Measurements from ENCODE around the gene SELENOP. TPM values are rescaled to one million over a fixed set of nuclear protein-coding genes. Genes with fewer than 3 reads are reported as not detected.

The SELENOP gene
- total and polyA plus RNA-seq, 5 experiments from 2014 or later = 0.44 to 3.9 (median 1.5) TPM; not detected in 1

DNA sequence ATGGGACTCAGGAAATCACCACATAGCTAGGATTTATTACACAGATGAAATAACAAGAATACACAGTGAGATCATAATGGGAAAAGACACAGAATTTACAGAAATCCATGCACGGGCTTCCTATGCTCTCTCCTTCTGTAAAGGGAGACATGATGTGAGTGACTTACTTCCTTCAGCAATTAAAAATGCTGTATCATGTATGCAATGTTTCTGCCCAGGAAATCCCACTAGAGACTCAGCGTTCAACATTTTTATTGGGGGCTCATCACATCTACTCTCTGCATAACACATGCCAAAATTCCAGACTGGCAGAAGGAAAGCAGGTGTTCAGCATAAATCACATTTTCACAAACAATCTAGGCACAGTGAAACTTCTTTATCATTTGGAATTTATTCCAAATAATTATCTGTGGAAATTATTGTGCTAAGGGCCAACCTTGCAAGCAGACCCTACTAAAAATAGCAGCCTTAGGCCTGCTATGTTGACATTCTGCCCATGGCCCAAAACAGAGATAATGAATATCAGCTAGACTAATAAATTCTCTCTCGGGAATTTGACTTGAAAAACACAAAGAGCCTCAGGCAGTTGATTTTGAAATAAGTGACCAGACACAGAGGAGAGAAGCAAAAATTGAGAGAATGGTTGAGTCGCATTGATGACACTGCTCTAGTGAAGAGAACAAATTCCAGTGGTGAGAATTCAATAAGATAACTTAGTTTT, 31.4 kb upstream of the SELENOP start:
- Mint-ChIP-seq H3K27ac (no peak overlapping the region), H3K27me3 (peaks cover 0 to 12% (median 9%) of the 10 kb centered on the region in 5 donors), H3K4me1 (no peaks in the 10 kb centered on the region), H3K4me3 (no peak overlapping the region), H3K36me3 (peaks cover 0 to 9% (median 0%) of the 10 kb centered on the region in 3 donors), H3K9me3 (peaks cover 0 to 21% (median 5%) of the 10 kb centered on the region in 9 donors)
- ATAC-seq (no peak), DNase-seq (no peak)
- POLR2A ChIA-PET = no interaction called here

- no peak overlapping the region for H3K27ac Mint-ChIP-seq
- H3K27me3 Mint-ChIP-seq = peaks cover 0 to 6% (median 4%) of the 10 kb centered on the region in 5 donors
- H3K4me1 Mint-ChIP-seq = no peaks in the 10 kb centered on the region
- ATAC-seq = no peak
- H3K9me3 Mint-ChIP-seq = peaks cover 0 to 21% (median 6%) of the 10 kb centered on the region in 9 donors
- no peak for DNase-seq
- POLR2A ChIA-PET = no interaction called here
- no peak overlapping the region for H3K4me3 Mint-ChIP-seq
- peaks cover 0 to 6% (median 0%) of the 10 kb centered on the region in 3 donors for H3K36me3 Mint-ChIP-seq
Measured at GRCh38 chr5:42840842-42841567, 29.3 kb upstream of the SELENOP start.

DNA sequence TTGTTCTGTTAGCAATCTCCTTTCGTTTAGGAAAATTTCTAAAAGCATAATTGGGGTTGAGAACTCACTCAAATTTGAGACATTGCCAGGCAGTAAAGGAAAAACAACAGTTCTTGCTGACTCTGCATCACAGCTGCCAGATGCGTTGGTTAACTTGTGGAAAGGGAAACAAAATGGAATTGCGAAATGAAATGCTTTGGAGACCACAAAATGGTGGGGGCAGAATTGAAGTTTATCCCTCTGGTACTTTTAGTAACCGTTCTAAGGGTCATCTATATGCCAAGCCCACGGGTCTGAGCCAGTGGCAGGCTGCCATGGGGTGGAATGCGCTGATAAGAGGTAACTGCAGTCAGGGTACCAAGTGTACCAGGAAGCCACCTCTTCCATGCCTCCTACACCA, 28.6 kb upstream of the SELENOP start:
- peaks cover 0 to 25% (median 5%) of the 10 kb centered on the region in 9 donors for H3K9me3 Mint-ChIP-seq
- ATAC-seq (no peak), DNase-seq (no peak)
- no peak overlapping the region for H3K27ac Mint-ChIP-seq
- H3K36me3 Mint-ChIP-seq = peaks cover 0 to 4% (median 0%) of the 10 kb centered on the region in 3 donors
- peaks cover 0 to 8% (median 3%) of the 10 kb centered on the region in 5 donors for H3K27me3 Mint-ChIP-seq
- POLR2A ChIA-PET = no interaction called here
- H3K4me1 Mint-ChIP-seq = no peaks in the 10 kb centered on the region
- H3K4me3 Mint-ChIP-seq = no peak overlapping the region

- Mint-ChIP-seq H3K27me3 (peaks cover 0 to 8% (median 2%) of the 10 kb centered on the region in 5 donors), H3K9me3 (peaks cover 0 to 30% (median 5%) of the 10 kb centered on the region in 9 donors), H3K4me1 (no peaks in the 10 kb centered on the region), H3K27ac (no peak overlapping the region), H3K4me3 (no peak overlapping the region), H3K36me3 (peaks cover 0 to 4% (median 0%) of the 10 kb centered on the region in 3 donors)
- DNase-seq (no peak), ATAC-seq (no peak)
- POLR2A ChIA-PET = no interaction called here
Measured at GRCh38 chr5:42839196-42839595, 27.5 kb upstream of the SELENOP start.

- no peaks in the 10 kb centered on the region for H3K36me3 Mint-ChIP-seq
Measured at GRCh38 chr5:42837601-42838000, 25.9 kb upstream of the SELENOP start.

GRCh38 chr5:42836070-42836769, 24.5 kb upstream of the SELENOP start:
- no peak overlapping the region for H3K27ac Mint-ChIP-seq
- DNase-seq = no peak
- no peaks in the 10 kb centered on the region for H3K36me3 Mint-ChIP-seq
- no peak overlapping the region for H3K4me3 Mint-ChIP-seq
- H3K27me3 Mint-ChIP-seq = peaks cover 0 to 7% (median 1%) of the 10 kb centered on the region in 5 donors
- no peaks in the 10 kb centered on the region for H3K4me1 Mint-ChIP-seq
- ATAC-seq = no peak
- POLR2A ChIA-PET = no interaction called here
- peaks cover 0 to 14% (median 5%) of the 10 kb centered on the region in 9 donors for H3K9me3 Mint-ChIP-seq

More at GRCh38 chr5:42837601-42838000, 25.9 kb upstream of the SELENOP start:
- POLR2A ChIA-PET = no interaction called here
- Mint-ChIP-seq H3K27me3 (peaks cover 0 to 7% (median 0%) of the 10 kb centered on the region in 5 donors), H3K9me3 (peaks cover 0 to 15% (median 5%) of the 10 kb centered on the region in 9 donors), H3K4me3 (no peak overlapping the region), H3K27ac (no peak overlapping the region), H3K4me1 (no peaks in the 10 kb centered on the region)
- DNase-seq (no peak), ATAC-seq (no peak)

DNA sequence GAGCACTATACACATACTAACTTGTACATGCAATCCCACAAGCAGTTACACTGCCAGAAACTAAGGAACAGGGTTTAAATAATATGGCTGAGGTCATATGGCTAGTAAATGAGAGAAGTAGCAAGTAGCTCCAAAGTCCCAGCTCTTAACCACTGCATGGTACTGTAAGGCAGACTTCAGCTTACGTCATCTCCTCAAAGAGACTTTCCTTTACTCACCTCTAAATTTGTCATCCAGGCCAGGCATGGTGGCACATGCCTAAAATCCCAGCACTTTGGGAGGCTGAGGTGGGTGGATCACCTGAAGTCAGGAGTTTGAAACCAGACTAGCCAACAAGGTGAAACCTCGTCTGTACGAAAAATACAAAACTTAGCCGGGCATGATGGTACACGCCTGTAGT, 20.4 kb upstream of the SELENOP start:
- POLR2A ChIA-PET = no interaction called here
- peak overlapping the region in 1 of 10 donors; percentile 20 for H3K27ac Mint-ChIP-seq
- H3K36me3 Mint-ChIP-seq = no peaks in the 10 kb centered on the region
- no peak overlapping the region for H3K4me3 Mint-ChIP-seq
- DNase-seq = no peak
- H3K9me3 Mint-ChIP-seq = peaks cover 0 to 14% (median 3%) of the 10 kb centered on the region in 9 donors
- no peak for ATAC-seq
- H3K4me1 Mint-ChIP-seq = no peaks in the 10 kb centered on the region
- peaks cover 0 to 18% (median 2%) of the 10 kb centered on the region in 5 donors for H3K27me3 Mint-ChIP-seq

- ATAC-seq = no peak
- peaks cover 0 to 18% (median 2%) of the 10 kb centered on the region in 5 donors for H3K27me3 Mint-ChIP-seq
- H3K36me3 Mint-ChIP-seq = no peaks in the 10 kb centered on the region
- H3K4me1 Mint-ChIP-seq = no peaks in the 10 kb centered on the region
- no peak overlapping the region for H3K4me3 Mint-ChIP-seq
- peaks cover 0 to 14% (median 0%) of the 10 kb centered on the region in 9 donors for H3K9me3 Mint-ChIP-seq
- no peak overlapping the region for H3K27ac Mint-ChIP-seq
- POLR2A ChIA-PET = no interaction called here
- DNase-seq = no peak
Measured at GRCh38 chr5:42830924-42831323, 19.2 kb upstream of the SELENOP start.

DNA sequence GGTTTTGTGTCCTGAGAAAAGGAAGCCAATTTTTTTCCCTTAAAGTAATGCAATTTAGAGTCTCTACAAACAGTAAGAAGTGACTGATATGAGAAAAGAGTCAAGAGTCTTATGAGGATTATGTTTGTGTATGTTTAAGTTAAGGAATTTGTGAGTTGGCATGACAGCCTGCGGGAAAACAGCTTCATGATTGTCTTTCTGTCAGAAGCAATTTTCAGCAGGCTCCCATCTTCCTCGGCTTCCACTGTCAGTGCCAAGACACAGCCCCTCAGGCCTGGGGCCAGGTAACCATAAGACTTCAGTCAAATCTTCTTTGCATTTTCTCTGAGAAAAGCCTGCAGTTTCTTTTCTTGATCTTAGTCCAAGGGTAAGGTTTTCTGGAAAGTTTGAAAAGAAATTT, 17.0 kb upstream of the SELENOP start:
- POLR2A ChIA-PET = no interaction called here
- peaks cover 0 to 15% (median 2%) of the 10 kb centered on the region in 5 donors for H3K27me3 Mint-ChIP-seq
- no peak for ATAC-seq
- peaks cover 0 to under 1% (median 0%) of the 10 kb centered on the region in 9 donors for H3K9me3 Mint-ChIP-seq
- H3K36me3 Mint-ChIP-seq = no peaks in the 10 kb centered on the region
- H3K4me3 Mint-ChIP-seq = no peak overlapping the region
- no peaks in the 10 kb centered on the region for H3K4me1 Mint-ChIP-seq
- no peak for DNase-seq
- H3K27ac Mint-ChIP-seq = no peak overlapping the region

DNA sequence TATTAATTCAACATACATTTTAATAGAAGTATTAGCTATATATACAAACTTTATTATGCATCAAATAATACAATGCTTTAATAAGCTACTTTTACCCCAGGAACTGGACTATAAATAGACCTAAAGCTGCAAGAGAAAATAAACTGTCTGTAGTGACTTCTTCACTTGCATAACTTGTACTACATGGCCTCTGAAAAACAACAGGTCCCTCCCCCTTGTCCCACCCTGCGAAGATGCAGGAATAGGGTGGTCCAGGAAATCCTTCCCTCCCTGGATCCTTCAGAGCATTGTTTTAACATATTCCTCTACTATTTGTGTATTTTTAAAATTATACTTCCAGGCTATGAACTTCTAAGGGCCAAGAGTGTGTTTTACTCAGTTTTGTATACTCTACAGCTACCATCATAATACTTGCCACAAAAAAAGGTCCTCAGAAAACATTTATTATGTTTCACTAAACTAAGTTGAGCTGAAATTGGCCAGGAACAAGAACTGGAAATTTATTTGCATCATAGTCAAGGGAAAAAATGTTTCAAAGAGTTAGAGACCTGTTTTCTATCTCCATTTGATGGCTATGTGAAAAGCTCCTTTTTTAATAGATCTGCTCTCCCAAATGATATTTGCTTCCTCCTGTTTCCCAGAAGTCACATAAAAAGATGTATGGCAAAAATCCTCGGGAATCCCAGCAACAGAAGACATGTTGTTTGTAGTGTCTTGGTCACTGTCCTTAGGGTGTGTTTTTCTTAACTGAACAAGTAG, 15.2 kb upstream of the SELENOP start:
- H3K4me1 Mint-ChIP-seq = no peaks in the 10 kb centered on the region
- POLR2A ChIA-PET = no interaction called here
- H3K27ac Mint-ChIP-seq = no peak overlapping the region
- no peaks in the 10 kb centered on the region for H3K36me3 Mint-ChIP-seq
- DNase-seq = no peak
- ATAC-seq = no peak
- H3K9me3 Mint-ChIP-seq = no peaks in the 10 kb centered on the region
- H3K4me3 Mint-ChIP-seq = no peak overlapping the region
- peaks cover 0 to 15% (median 2%) of the 10 kb centered on the region in 5 donors for H3K27me3 Mint-ChIP-seq

DNA sequence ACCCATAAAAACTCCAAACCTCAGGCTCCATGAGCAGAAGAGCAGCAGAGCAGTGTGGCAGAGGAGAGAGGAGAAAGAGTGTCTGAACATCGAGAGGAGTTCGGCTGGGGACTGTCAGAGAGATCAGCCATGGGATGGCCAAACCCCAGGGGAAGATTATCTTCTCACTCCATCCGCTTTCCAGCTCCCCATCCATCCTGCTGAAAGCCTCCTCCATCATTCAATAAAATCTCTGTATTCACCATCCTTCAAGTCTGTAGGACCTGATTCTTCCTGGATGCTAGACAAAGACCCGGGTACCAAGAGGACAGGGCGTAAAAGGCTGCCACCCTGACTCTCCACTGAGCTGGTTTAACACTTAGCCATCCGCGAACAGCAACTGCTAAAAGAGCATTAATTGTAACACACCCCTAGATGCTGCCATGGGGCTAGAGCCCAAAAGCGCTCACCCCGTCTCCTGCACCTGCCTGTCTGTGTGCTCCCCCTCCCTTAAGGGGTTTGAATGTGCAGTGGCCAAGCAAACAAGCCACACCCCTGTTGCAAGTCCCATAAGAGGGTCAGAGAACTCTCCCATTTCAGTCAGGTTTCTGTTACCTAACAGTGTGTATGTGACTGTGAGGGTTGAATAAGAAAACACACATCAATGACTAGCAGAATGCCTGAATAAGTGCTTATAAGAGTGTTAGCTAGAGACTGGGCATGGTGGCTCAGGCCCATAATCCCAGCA, 13.9 kb upstream of the SELENOP start:
- ATAC-seq (no peak), DNase-seq (no peak)
- Mint-ChIP-seq H3K9me3 (no peaks in the 10 kb centered on the region), H3K4me3 (no peak overlapping the region), H3K27ac (no peak overlapping the region), H3K36me3 (no peaks in the 10 kb centered on the region), H3K4me1 (no peaks in the 10 kb centered on the region), H3K27me3 (peaks cover 0 to 8% (median 0%) of the 10 kb centered on the region in 5 donors)
- POLR2A ChIA-PET = no interaction called here

All from naive thymus-derived CD8-positive, alpha-beta T cell (primary cell).